Thyroid gland (tissue), 4 donors: ENCODE results near the gene DNTT.

ENCODE experiments used
- POLR2A ChIP-seq, 2 donors: fragments of 450-650 bp; IDR thresholded peaks; one replicate each; pipeline ENCODE4 v1.6.1; 2017; ENCODE audit warnings: antibody characterized with exemption in 2 of 2, mild to moderate bottlenecking in 2 of 2, moderate library complexity in 1 of 2
- TF ChIP-seq, protein P1 (sequence below), 6 experiments: fragments of 200-600 bp in 3 of 6; fragments of 450-650 bp in 3 of 6; sonication (generic) in 3 of 6; IDR thresholded peaks; one replicate each; pipeline ENCODE4 v1.5.1; 2016 to 2019; ENCODE audit warnings: antibody characterized with exemption in 6 of 6, mild to moderate bottlenecking in 2 of 6, inconsistent platforms in 1 of 6, moderate library complexity in 1 of 6

GRCh38 chr10:96281444-96282029, 22.7 kb upstream of the DNTT start:
- TF ChIP-seq, protein P1, sequence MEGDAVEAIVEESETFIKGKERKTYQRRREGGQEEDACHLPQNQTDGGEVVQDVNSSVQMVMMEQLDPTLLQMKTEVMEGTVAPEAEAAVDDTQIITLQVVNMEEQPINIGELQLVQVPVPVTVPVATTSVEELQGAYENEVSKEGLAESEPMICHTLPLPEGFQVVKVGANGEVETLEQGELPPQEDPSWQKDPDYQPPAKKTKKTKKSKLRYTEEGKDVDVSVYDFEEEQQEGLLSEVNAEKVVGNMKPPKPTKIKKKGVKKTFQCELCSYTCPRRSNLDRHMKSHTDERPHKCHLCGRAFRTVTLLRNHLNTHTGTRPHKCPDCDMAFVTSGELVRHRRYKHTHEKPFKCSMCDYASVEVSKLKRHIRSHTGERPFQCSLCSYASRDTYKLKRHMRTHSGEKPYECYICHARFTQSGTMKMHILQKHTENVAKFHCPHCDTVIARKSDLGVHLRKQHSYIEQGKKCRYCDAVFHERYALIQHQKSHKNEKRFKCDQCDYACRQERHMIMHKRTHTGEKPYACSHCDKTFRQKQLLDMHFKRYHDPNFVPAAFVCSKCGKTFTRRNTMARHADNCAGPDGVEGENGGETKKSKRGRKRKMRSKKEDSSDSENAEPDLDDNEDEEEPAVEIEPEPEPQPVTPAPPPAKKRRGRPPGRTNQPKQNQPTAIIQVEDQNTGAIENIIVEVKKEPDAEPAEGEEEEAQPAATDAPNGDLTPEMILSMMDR (IDR thresholded peaks at IDR 0.05): no peak
- TF ChIP-seq POLR2A (IDR thresholded peaks at IDR 0.05): no peak
